Stimulated activated CD4-positive, alpha-beta T cell treated with anti-CD3 and anti-CD28 coated beads, Interleukin-4, amount 100 ng/mL, for 24 hours (primary cell): Measurements from ENCODE around the gene ZNF750.

Source experiments
- DNase-seq: peaks from one replicate; pipeline ENCODE4 v3.0.0-alpha.2; 2020

The ZNF750 gene

DNA sequence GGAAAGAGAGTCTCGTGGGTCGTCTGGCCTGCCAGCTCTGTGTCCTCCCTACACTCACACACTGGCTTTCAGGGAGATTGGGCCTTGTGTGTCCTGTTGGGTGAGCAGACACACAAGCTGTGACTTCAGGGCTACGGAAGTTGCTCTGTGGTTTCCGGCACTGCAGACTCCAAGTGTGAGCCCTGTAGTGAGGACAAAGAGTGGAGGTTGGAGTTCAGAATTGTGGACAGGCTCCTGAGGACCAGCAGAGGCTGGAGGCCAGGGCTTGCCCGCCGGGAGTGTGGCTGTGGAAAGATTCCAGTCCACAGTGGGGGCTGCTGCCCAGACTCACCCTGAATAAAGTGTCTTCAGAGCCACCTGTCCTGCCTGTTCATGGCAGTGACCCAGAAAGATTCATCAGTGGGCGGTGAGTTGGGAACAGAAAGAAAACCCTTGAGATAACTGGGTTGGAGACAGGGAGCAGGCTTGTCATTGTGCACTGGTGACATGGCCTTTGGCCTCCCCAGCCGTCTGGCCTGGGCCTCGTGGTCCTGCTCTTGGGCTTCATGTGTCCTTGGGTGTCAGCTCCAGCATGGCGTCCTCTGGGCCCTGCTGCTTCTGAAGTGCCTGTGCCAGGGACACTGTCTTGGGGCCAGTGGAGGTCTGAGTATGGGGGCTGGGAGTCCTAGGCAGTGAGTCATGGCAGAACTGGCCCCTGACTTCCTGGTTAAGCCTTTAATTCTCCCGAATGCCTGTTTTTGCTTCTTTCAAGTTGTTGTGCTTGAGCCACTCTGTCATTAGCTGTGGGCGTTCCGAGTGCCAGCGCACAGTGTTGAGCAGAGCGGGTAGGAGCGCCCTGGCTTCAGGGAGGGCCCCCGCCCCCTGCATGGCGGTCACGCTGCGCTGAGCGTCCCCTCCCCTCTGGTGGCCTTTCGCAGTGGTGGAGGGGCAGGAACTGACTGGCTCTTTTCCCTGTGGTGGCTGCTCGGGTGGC is 19.9 kb upstream of the ZNF750 start:
- peak; percentile 68 for DNase-seq

DNA sequence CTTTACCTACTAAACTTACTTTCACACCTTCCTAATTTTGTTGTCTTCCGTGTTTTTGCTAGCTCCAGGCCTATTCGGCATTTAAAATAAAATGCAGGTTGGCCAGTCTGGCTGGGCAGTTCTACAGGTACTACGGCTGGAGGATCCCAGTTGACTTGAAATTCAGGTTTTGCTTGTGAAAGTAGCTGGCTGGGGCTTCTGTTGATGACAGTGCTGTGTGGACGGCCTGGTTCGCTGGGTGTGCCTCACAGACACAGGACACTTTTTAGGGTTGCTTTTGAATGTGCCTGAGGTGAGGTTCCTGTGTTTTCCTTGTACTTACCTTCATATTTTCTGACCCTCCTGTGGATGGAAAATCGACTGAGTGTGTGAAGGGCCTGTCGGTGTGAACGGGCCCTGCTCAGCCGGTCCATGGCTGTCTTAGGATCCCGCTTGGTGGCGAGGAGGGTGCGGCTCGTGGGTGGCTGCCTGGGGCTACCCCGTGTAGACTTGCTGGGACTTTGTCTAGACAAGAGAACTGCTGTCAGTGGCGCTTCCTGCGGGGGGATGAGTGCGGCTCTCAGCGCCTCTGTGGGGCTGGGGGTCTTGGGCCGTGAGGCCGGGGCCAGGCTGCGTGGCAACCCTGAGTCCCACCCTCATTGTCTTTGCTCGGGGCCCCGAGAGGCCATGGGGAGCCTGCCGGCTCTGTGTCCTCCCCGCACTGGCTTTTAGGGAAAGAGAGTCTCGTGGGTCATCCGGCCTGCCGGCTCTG is 18.7 kb upstream of the ZNF750 start:
- DNase-seq = no peak

DNA sequence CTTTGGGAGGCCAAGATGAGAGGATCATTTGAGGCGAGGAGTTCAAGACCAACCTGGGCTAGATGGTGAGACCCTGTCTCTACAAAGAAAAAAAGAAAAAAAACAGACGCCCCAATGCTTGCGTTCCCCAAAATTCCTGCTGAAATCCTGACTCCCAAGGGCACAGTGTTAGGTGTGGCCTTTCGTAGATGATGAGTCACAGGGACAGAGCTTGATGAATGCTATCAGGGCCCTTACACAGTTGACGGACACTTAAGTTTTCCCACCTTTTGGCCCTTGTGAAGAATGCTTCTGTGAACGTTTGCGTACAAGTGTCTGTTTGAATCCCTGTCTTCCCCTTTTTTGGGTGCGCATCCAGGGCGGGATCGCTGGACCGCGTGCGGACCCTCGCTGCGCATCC is 16.5 kb upstream of the ZNF750 start:
- DNase-seq = no peak

DNA sequence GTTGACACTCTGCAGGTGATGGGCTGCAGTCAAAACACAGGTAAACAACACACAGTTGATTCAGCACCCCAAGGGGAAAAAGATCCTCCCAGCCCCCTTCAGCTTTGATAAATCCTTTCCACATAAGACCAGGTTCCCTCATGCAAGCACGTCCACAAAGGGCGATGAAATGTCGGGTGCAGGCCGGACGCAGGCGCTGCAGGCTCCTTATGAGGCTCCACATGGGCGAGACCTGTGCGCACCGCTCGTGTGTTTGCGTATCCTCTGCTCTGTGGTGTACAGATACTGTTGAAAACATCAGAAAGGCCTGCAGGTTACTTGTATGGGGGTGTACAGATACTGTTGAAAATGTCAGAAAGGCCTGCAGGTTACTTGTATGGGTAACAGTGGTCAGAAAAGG is 14.4 kb upstream of the ZNF750 start:
- no peak for DNase-seq

DNA sequence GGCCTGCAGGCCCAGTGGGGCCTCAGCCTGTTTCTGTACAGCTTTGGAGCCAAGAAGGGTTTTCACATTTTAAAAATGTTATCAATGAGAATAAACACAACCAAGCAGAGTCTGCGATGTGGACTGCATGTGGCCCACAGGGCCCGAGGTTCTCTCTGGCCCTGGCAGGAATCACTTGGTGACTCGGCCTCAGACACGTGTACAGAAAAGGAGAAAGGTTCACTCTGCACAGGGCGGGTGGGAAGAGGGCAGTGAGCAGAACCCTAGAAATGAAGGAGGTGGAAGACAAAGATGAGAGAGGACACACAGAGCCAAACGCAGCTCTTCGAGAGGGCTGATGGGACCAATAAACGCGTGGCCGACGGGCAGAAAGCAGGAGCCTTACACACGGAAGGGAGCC is 11.6 kb upstream of the ZNF750 start:
- no peak for DNase-seq

DNA sequence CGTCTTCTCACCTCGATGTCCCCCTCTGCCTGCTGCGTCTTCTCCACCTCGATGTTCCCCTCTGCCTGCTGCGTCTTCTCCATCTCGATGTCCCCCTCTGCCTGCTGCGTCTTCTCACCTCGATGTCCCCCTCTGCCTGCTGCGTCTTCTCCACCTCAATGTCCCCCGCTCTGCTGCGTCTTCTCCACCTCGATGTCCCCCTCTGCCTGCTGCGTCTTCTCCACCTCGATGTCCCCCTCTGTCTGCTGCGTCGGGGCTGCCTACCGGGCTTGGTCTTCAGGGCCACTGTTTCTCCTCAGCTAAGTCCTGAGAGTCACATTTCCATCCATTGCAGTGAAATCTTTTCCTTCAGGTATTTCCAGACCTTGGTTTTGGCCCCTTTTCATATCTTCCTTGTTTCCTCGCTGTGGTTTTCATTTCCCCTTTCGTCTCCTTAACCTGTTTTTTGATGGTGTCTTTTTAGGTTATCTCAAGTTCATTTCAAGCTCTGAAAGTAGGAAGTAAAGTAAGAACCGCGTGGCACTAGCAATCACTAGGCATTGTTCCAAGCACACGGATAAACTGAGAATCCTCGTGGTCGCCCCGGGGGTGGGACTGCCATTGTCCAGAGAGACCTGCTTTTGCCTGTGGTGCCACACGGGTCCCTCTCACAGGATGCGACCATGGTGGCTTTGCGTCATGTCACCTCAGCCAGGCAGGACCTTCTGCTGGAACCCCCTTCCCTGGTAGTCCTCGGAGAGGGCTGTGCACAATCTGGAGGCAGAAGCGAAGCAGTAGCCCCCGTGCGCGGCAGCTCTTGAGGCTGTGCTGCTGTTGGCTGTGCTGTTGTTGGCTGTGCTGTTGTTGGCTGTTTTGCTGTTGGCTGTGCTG is 9.5 kb upstream of the ZNF750 start:
- no peak for DNase-seq

DNA sequence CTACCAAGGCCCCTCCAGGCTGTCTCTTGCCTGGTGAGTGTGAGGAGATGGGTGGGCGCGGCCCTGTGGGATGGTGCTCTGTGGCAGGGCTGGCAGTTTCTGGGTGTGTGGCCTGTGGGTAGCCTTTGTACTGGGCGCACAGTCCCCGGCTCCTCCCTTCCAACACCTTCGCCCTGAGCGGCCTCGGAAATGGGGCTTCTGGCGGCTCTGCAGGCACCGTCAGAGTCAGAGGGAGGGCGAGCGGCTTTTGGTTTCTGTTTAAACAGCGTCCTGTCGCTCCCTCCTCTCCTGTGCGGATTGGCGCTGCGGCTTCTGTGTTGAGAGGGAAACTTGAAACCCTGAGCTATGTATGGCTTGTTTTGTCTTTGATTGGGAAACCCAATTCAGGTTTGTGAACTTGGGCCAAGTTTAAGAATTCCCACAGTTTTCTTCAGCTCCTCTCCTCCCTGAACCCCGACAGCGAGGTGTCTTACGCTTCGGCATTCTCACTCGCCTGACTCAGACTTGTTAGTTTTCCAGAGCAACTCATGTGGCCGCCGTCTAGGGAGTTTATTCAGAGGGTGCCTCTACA is 8.3 kb upstream of the ZNF750 start:
- DNase-seq = peak; percentile 35

DNA sequence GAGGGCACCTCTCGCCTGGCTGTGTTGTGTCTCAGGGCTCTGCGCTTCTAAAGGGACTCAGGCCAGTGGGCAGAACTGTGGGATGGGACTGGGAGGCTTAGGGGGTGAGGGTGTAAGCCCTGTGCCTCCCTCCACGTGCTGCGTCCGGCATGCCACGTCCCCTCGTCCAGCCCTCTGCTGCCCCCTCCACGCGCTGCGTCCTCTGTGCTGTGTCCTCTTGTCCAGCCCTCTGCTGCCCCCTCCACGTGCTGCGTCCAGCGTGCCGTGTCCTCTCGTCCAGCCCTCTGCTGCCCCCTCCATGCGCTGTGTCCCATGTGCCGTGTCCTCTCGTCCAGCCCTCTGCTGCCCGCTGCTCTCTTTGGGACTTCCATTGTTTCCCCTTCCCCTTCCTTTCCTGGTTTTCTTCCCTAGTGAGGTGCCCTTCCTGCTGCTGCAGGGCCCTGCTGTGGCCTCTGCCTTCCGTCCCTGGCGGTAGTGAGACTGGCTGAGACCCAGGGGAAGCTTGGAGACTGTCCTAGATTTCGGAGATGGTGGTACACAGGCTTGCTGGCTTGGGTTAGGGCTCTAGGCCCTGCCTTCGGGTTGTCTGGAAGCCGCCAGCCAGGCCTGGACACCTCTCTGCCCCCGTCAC is 6.4 kb upstream of the ZNF750 start:
- no peak for DNase-seq

DNA sequence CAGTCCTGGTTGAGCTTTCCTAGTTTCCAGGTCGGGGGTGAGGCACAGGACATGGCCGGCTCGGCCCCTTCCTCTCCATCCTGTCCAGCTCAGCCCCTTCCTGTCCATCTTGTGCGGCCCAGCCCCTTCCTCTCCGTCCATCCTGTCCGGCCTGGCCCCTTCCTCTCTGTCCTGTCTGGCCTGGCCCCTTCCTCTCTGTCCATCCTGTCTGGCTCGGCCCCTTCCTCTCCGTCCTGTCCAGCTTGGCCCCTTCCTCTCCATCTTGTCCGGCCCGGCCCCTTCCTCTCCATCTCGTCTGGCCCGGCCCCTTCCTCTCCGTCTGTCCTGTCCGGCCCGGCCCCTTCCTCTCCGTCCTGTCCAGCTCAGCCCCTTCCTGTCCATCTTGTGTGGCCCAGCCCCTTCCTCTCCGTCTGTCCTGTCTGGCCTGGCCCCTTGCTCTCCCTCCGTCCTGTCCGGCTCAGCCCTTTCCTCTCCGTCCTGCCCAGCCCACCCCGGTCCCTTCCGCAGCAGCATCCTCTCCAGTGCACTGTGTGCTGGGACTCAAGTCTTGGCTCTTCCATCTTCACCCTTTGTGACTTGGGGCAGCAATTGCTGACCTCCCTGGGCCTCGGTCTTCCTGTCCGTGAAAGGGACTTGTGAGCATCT is 5.5 kb upstream of the ZNF750 start:
- DNase-seq = no peak

DNA sequence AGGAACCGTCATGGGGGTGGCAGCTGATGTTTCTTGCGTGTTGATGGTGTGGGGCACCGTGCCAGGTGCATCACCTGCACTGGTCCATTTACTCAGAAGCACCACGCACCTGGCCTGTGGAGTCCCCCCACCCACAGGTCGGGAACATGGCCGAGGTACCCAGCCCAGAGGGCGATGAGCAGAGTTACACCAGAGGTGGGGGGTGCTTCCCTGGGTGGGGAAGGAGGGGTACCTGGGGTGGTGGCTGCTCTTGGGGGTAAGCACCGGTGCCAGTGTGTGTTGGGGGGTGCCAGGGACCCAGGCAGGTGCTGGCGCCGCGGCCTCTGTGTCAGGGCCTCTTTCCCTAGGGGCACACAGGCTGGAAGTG is 5.0 kb upstream of the ZNF750 start:
- DNase-seq = no peak

DNA sequence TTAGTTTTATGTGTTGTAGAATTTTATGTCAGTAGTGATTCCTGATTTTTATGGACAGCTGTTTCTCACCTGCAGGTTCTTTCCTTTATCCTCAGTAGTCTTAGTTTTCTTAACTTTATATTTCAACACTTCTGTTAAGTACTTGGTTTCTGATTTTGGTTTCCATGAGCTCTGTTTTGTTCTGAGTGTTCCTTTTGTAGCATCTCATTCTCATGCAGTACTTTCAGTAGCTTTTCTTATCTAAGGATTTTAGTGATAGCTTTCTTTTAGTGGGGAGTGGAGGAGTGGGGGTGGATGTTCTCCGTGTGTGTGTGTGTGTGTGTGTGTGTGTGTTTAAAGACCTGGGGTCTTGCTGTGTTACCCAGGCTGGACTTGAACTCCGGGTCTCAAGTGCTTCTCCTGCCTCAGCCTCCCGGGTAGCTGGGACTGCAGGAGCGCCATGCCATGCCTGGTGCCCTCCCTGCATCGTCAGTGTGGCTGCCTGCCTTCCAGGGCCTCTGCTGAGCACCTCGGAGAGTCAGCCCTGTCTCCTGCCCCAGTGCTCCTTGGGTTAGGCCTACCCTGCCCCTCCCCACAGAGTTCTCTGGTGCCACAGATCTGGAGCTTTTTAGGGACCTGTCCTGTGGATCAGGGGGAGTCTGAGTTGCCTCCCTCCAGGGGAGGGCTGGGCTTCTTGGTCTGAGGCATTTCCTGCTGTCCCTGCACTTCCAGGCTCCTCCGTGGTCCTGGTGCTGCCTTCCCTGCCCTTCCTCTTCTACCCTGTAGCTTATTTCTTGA is 4.3 kb upstream of the ZNF750 start:
- no peak for DNase-seq

DNA sequence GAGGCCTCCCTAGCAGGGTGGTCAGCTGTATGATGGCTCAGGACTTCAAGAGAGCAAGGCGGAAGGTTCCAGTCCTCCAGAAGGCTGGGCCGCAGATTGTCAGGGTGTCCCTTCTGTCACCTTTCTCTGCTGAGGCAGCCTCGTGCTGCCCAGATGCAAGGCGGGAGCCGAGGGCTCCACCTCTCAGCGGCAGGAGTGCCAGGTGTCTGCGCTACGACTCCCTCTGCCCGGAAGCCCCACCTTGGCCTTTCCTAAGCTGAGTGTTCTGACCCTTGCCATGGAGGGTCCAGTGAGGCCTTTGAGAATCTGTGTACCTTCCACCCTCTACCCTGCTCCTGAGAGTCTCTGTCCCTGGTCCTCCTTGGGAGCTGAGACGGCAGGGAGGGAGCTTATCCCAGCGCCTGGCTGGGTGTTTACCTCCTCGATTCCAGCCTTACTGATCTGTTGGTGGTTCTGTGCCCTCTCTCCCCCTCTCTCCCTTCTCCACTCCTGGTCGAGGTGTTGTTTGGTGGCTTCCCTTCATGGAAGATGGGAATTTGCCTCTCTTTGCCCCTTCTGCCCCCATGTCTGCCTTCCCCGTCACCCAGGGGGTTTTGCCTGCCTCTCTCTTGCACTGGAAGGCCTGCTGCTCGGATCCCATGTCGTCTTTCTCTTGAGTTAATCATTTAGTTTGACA is 2.2 kb upstream of the ZNF750 start:
- DNase-seq = no peak

DNA sequence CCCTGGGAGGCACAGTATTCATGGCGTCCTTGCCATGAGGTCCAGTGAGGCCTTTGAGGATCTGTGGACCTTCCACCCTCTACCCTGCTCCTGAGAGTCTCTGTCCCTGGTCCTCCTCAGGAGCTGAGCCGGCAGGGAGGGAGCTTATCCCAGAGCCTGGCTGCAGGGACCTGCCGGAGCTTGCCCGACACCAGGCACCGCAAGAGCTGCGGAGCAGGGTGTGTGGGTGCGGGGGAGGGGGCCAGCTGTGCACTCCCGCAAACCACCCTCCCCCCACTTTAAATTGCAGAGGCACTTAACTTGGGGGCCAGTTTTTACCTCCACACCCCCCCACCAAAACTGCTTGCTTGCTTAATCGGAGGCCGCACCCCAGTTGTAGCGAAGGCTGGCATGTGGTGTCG is 609 bp upstream of the ZNF750 start:
- no peak for DNase-seq

DNA sequence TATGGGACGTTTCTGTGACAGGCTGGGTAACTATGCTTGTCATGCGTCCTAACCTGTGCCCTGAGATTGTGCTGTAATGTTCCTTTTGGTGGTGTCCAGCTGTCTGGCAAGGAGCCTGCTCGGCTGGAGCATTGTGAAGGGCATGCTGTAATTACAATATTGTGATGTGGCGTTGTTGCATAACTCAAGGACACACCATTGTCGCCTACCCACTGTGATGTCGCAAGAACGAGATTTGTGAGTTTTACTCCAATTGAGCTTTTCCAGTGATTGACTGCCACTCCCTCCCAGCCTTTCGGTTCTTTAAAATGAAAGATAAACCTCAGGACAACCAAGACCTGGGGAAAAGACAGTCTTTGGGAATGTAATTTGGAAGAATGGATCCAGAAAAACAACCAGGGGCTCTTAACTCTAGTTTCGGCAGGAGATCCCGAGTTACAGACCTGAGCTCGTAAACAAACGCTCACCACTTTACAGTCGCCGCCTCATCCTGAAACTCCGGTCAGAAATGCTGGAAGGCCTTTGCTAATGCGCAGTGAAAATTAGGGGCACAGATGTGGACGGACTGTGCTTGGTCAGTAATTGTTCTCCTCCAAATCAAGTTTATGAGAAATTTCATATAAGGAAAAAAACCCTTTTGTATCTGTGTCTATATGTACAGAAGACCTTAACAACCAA is 1.3 kb downstream of the ZNF750 start:
- DNase-seq = no peak

DNA sequence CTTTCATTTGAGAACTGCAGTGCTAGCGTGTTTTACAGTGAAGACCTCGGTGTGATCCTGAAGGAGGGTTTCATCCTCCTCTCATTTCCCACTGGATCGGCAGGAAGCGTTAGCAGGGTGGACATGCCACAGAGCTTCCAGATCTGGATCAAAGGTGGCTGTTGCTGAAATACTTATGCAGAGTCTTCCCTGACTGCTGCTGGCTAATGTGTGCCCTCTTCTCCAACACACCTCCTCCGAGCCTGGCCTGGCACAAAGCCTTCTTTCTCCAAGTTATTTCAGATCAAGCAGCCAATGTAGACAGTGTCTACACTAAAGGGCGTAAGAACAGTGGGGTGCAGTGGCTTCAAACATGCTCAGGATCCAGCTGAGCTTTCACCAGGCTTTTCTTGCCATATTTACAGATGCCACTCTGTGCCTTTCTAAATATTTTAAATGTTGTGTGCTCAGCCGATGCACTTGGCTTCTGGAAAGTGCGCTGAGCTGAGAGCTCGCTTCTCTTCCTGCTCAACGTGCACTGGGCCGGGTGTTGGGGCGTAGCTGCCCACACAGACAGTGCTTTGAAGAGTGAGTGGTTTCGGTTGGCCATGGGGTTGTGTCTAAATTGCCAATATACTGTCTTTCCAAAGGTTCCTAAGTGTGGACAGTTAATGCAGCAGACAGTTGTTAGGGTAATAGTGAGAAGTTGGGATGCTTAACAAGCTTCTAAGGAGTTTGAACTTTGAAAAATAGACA is 2.1 kb downstream of the ZNF750 start:
- DNase-seq = no peak

DNA sequence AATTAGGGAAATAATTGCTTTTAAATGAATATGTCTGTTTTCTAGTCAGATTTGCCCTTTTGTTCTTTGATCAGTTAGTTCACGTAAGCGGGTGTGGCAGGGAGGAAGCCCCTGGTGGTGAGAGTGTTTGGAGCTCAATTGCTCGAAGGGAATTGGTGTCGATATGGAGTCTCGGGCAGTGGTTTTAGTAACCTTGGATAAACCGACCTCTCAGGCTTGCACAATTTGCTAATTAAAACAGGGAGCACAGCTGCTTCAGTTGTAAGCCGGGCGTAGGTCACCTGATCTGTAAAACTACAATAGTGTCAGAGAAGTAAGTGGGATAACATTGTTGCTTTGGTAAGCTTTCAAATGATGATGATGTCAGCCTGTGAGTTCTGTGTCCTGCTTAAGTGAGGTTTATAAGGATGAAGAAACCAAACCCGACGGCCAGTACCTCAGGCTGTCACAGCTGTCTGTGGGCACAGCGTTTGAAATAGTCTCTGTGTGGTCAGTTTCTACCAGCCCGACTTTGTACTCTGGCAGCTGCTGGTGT is 2.9 kb downstream of the ZNF750 start:
- DNase-seq = no peak

DNA sequence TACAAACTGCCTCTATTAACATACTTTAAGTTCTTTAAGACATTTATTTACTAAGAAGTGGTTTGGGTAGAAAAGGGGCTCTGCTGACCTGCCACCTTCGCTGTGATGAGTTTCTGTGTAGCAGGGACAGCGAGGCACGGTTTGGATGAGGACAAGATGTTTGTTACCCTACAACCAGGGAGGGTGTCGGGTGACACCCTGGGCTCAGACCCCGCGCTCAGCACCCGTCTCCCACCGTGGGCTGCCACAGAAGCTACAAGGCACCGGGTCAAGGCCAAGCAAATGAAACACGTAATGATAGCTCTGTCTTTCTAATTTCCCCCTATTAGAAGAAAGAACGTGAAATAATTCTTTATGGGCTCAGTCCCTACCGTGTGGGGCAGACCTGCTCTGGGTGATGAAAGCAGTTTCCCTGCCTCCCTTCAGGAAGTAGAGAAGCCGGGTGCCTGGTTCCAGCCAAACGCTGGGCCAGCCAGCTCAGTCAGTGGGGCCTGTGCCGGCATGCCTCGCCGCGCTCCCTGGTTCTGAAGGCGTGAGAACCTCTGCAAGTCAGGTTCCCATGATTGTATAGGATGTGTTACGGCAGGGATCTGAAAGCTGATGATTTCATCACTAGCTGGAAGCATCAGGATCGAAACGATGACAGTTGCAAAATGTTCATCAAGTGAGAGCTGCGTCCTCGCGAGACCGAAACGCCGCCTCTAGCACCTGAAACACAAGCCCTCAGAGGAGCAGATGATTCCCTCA is 3.9 kb downstream of the ZNF750 start:
- DNase-seq = no peak

DNA sequence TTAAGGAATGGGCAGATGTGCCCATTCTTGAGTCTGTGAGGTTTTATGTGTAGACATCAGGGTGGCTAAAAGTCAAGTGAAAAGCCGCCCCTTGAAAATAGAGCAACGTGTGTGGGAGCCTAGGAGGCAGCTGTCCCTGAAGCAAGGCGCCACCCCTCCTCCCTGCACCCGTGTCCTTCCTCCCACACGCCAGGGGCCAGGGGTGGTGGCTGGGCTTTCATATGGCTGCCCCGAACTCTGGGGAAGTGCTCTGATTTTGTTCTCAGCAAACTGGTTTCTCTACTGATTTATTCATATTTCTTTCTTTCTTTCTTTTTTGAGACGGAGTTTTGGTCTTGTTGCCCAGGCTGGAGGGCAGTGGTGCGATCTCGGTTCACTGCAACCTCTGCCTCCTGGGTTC is 4.7 kb downstream of the ZNF750 start:
- DNase-seq = no peak
